ENCODE results near the gene CHRNA4.

The CHRNA4 gene

DNA sequence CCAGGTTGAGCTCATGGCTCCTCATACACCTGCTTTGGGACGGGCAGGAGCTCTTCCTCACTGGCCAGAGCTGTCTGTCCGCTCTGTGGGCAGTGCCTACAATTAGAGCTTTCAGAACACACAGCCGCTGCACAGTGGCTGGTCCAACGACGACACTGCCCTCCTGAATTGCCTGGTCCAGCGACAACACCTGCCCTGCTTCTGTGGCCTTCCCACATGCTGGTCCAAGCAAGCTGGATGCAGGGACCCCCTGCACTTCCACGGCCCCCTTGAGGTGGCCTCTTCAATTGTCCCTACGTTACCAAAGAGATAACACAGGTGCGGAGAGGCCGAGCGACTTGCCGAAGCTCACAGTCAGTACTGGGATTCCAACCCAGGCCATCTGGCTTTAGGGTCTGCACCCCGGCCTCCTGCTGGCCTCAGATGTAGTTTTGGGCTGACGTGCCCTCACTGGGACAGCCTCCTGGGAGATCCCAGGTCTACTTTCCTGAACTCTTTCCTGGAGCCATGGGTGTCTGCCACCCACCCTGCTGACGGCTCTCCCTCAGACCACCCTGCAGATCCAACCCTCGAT is 1.4 kb upstream of the CHRNA4 start:
- DNase-seq, result peak; percentile 42

DNA sequence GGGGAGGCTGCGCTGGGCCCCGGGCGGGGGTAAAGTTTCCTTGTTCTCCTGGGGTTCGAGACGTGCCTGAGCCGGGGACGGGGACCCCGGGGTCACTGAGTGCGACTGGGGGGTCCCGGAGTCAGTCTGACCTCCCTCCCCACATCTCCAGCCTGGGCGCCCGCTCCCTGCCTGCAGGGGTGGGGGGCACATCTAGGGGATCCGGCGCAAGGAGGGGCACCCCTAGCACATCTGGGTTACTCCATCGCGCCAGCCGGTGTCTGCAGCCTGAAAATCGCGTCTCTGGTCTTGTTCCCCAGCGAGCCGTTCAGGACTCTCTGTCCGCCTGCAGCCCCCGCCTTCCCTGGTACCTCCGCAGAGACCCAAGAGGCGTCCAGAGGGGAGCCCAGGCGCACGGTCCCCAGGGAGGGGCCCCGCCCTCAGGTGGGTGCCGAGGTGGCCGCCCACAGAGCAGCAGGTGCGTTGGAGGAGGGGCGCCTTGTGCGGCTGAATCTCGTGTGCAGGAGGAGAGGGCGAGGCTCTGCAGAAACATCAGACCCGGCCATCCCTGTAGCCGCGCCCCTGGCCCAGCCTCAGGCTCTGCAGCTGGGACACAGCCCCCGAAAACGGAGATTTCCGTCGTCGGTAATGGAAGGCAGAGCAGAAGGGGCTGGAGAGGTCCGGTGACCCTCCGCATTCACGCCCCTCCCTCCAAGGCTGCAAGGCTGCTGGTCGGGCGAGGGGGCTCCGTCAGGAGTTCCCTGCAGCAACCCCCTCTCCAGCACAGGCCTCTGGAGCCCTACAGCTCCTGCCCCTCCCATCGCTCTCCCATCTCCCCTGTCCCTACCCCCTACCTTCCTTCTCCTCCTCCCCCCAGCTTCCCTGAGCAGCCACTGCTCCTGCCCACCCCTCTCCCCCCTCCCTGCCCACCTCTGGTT is 628 bp upstream of the CHRNA4 start:
- DNase-seq, result peak; percentile 61

DNA sequence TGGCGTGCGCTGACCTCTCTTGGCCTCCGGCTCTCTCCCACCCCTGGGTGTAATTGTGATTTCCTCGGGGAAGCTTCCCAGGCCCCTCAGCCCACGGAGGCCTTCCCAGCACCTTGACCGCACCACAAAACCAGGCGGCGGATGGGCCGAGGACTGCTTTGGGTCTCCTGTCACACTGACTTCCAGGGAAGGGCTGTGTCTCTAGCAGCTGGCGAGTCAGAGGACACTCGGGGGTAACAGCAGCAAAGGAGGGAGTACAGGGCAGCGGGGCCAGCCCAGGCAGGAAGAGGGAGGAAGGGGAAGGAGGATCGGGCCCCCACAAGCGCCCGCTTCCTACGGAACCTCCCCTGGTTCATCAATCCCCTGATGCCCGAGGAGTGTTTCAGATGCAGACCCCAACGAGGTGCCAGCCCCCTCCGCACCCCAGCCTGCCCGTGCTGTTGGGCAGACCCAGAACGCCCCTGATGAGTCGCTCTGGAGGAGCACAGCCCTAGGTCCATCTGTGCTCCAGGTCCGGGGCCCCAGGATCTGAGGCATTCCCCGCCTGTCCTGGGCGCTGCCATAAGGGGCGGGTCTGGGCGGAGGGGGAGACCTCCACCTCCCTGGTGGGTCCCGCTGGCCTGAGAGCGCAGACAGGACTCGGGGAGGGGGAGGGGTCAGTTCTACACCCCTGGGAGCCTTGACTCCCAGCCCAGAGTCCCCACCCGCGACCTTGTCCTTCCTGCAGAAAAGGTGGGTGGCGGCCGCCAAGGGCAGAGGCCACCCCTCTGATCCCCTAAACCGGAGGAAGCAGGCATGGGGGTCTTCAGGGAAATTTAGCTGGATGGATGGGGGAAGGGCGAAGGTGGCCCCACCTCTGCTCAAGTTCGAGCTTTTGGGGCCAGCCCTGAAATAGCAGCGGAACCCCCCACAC is 956 bp downstream of the CHRNA4 start:
- DNase-seq, result peak; percentile 55

DNA sequence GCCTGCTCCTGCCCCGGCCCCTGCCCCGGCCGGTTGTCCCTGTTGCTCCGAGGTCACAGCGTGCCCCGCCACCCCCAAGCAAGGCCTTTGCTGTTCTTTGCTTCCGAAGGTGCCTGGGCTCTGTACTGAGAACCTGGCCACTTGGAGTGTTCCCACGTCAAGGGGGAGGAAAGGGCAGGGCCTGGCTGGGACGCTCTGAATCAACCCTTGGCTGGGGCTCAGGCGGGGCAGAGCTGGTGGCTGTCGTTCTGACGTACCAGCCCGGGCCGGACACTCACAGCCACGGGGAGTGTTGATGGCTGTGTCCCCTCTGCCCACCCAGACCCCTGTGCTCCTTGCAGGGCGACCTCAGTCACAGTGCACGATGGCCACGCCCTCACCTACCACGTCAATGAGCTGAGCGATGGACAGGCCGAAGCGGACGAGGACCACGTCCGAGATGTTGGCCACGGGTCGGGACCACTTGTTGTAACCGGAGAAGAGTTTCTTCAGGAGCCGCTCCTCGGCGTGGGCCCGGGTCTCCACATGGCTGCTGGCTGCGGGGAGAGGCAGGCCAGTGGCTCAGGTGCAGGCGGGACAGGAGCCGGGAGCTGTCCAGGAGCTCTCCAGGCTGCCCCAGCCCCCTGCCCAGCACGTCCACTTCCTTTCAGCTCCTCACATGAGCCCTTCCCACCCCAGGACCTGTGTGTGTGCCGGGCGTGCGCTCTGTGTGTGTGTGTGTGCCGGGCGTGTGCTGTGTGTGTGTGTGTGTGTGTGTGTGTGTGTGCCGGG is 1.8 kb downstream of the CHRNA4 start:
- DNase-seq, result no peak

DNA sequence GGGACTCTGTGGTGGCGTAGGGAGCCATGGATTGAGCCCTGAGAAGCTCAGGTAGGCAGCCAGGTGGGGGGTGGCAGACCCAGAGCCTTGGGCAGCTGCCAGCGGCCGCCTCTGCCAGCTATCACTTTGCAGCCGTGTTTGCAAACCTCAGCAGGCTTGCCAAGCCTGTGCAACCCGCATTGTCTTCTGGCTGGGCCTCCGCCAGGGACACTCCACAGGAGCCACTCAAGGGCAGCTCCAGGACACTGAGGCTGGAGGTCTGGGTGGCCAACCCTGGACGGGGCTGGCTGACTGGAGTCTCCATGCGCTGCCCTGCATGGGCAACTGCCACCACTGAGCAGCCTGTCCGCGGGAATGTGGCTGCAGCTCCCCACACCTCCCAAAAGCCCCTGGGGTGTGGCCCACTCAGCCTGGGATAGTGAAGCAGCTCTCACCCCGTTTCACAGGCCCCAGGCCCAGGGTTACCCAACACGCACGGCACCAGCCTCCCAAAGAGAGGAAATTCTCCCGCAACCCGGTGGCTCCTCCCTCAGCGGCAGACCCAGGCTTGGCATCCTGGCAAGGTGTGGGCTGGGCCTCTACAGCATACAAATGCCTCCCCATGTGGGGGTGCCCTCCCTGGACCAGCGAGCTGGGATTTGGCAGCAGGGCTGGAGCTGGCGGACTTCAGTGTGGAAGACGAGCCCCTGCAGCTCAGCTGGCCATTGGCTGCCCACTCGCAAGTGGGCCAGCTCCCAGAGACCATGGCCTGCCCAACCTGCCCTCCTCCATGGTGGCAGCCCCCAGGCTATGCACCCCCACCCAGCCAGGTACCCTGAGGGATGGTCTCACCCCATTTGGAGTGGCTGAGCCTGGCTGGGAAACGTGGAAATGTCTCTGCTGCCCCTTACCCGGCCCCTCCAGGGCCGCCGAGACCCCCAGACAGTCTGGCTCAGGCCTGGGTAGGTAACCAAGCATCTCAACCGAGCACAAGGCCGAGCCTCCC is 2.9 kb downstream of the CHRNA4 start:
- DNase-seq, result no peak

DNA sequence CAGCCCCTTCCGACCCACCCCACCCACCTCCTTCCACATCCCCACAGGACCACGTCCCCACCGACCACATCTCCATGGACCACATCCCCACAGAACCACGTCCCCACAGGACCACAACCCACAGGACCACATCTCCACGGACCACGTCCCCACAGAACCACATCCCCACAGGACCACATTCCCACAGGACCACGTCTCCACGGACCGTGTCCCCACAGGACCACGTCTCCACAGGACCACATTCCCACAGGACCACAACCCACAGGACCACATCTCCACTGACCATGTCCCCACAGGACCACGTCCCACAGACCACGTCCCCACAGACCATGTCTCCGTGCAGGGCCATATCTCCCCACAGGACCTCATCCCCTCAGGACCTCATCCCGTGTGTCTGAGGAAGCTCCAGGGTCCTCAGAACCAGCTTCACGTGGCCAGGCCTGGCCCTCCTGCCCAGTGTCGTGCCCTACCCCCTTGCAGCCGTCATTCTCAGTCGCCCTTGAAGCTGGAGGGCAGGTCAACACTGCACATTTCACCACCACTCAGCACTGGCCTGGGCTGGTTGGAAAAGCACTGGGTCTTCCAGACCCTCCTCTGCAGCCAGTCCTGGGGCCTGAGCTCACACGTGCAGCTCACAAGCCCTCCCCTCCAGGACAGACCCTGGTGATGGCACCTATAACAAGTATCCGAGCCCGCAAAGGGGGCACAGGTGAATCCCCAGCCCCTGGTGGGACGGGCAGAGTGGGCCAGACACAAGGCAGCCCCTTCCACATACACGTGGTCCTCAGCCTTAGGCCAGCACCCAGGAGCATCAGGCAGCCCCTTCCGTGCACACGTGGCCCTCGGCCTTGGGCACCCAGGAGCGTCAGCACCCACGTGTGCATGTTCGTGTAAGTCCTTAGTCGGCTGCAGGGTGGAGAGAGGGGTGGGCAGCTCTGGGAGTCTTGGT is 3.9 kb downstream of the CHRNA4 start:
- no peak for DNase-seq

DNA sequence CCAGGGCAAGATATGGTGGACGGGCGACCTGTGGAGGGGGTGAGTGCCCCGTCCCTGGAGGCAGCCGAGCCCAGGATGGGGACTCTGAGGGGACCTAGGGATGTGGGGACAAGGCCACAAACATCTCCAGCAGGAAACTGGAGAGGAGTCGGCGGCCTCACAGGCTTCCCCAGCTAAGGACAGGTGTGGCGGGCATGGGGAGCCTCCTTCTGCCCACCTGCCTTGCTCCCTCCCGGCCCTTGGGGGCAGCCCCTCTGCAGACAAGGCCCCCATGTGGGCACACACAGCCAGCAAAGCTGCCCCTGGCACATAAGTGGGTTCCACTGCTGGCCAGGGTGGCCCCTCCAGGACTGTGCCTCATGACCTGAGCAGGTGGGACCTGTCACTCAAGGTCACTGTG is 4.6 kb downstream of the CHRNA4 start:
- no peak for DNase-seq

DNA sequence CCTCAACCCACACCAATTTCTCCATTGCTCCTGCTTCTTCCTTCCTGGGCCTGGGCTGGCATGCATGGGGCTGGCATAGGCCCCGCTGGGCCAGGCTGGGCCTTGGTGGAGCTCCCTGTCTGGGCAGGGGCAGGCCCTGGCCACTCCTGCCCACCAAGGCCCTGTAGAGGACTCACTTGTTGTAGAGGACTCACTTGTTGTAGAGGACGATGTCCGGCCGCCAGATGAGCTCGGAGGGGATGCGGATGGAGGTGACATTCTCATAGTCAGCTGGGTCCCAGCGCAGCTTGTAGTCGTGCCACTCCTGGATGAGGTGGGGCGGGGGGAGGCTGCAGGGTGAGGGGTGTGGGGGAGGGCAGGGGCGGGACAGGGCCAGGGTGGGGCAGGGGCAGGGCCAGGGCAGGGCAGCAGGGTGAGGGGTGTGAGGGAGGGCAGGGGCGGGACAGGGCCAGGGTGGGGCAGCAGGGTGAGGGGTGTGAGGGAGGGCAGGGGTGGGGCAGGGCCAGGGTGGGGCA is 5.3 kb downstream of the CHRNA4 start:
- no peak for DNase-seq

DNA sequence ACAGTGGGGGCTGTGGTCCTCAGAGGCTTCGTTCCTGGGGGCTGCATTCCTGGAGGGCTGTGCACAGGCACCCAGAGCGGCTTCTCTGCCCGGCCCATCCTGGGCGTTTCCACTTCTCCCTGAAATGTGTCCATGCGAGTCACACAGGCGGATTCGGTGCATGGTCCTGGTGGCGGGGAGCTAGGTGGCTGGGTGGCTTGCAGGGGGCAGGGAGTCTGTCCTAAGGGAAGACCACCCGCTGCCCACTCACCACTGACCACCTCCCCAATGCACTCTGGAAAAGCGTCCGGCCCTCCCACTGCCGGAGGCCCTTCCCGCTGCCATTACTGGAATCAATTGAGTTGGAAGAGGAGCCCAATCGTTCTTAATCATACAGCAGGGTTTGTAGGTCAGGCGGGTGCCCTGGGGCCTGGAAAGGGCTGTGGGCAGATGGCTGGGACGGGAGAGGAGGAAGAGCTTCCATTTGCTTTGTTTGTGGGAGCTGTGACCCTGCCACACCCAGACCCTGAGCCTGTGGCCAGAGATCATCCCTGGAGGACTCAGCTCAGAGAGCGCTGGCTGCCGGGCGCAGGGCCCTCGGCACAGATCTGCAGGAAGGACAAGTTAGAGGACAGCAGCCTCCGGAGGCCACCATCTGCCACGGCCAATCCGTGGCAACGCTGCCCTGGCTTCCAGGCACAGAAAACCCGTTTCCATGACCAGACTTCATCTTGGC is 6.4 kb downstream of the CHRNA4 start:
- peak; percentile 78 for DNase-seq

DNA sequence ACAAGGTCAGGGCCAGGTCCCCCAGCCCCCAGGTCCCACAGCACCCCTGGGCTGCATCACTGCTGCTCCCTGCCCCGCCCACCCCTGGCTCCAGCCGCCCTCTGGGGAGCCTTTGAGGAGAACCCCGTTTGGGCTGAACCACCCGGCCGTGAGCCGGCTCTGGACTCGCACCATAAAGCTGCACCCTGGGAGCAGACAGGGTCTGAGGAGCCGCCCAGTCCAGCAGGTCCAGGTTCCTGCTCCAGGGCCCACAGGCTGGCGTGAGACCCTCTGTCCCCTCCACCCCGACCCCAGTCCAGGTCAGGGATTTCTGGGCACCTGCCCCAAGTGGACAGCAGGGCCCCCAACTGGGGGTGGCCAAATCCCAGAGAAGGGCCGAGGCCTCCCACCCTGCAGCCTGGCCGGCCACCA is 8.3 kb downstream of the CHRNA4 start:
- no peak for DNase-seq

DNA sequence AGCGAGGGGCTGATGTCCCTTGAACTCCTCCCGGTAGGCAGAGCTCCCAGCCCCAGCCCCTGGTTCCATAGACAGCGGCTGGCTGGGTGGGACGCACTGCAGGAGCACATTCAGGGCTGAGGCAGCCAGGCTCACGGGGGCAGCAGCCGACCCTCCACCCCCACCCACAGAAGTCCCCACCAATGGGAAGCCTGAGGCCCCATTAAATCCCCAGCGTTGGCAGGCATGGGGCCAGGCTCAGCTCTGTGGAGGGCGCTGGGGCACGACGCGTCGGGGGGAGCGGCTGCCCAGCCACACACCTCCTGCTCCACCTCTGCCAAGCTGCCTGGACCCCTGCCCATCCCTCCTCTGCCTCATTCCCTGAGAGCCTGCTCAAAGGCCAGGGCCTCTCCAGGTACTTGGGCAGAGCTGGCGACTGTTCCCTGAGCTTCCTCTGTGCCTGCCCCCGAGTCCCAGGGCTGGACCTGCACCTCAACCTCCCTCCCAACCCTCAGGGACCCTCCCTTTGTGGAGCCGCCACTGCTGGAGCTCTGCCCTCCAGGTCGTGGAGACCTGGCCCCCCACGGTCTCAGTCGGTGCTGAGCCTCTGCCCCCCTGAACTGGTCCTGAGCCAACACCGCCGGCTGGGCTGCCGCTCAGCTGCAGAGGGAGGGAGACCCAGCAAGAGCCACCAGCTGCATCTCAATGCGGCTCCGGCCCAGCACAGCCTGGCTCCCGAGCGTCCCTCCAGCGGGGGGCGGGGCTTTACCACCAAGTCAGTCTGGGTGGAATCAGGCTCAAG is 9.1 kb downstream of the CHRNA4 start:
- peak; percentile 79 for DNase-seq

DNA sequence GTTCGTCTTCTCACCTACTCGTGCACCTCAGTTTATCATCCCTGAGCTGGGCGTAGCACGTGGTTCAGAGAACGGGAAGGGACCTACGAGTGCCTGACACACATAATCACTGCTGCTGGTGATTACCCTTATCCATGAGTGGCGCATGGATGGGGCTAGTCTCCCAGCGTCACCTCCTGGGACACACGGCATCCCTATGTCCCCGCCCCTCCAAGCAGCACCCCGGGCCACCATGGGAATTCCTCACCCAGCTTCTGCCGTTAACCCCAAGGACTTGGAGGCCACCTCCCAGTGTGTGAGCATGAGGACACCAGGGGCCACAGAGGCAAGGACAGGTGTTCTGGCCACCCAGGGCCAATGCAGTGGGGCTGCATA is 9.8 kb downstream of the CHRNA4 start:
- no peak for DNase-seq

DNA sequence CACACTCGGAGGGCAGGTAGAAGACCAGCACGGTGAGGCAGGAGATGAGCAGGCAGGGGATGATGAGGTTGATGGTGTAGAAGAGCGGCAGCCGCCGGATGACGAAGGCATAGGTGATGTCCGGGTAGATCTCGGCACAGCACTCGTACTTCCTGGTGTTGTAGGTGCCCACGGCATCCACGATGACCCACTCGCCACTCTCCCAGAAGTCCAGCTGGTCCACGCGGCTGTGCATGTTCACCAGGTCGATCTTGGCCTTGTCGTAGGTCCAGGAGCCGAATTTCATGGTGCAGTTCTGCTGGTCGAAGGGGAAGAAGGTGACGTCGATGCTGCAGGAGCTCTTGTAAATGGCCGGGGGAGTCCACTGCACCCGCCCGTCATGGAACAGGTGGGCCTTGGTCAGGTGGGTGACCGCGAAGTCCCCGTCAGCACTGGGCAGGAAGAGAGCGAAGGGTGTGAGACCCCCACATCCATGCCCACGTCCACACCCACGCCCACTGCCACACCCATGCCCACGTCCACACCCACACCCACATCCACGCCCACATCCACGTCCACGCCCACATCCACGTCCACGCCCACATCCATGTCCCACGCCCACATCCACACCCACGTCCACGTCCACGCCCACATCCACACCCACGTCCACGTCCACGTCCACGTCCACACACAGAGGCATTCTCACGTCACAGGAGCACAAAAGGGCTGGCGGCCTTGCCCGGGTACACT is 10.4 kb downstream of the CHRNA4 start:
- DNase-seq, result no peak

DNA sequence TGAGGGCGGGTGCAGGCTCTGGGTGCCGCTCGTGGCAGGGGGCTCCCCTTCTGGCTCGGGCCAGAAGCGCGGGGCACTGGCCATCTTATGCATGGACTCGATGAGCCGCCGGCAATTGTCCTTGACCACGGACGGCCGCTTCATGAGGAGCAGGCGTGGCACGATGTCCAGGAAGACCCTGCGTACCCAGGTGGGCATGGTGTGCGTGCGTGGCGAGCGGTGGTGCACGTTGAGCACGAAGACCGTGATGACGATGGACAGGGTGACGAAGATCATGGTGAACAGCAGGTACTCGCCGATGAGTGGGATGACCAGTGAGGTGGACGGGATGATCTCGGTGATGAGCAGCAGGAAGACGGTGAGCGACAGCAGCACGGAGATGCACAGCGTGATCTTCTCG is 11.0 kb downstream of the CHRNA4 start:
- DNase-seq, result no peak

DNA sequence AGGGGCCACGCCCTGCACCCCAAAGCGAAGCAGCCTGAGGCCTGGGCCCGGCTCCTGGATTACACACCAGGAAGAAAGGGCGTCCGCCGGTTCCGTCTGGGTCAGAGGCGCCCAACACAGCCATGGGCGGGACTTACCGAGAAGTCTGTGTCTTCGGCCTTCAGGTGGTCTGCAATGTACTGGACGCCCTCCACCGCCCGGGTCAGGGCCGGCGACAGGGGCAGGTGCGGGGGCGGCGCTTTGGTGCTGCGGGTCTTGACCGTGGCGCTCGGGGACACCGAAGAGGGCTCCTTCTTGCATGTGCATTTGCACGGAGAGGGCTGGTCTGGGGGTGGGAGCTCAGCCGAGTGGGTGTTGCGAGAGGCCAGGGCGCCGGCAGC is 11.6 kb downstream of the CHRNA4 start:
- no peak for DNase-seq

DNA sequence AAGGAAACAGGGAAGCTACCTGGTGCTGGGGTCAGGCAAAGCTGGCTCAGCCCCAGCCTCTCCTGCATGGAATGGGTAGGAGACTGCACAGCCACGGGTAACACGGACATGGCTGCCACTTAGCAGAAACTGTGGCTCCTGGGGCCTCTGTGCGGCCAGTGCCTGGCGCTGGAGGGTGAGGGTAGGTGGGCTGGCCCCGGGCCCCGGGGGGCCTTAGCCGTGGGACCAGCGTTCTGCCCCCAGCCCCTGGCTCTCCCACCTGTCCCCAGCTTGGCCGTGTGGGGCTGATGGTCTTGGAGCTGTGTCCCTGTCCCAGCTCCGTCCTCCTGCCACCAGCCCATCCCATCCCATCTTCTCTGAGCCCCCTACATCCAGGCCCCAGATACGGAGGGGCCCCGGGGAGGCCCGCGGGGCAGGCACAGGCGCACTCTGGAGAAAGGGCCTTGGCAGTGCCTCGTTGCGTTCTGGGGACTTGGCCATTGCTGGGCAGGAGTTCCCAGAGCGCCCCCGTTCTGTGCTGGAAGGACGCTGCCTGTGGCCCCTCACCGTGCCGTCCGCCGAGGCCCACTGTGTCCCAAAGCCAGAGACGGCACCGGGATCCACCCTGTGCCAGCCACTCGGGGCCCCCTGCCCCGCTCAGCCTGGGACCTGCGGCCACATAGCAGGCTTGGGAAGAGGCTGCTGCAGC is 12.2 kb downstream of the CHRNA4 start:
- no peak for DNase-seq

All from retina (tissue), 1 donor.